ENCODE data around the gene MBNL2.
A peak's percentile ranks its signal among the peaks of the same experiment; 100 is the strongest.

Gene MBNL2

GRCh38 chr13:97212601-97213040 lies 9.5 kb upstream of the MBNL2 start:
- no peak for DNase-seq

- DNase-seq = no peak
These were observed 7.2 kb upstream of the MBNL2 start for GRCh38 chr13:97214921-97215320.

- DNase-seq = no peak
These were observed 6.8 kb upstream of the MBNL2 start for GRCh38 chr13:97215325-97215724.

- no peak for DNase-seq
These were observed 2.9 kb upstream of the MBNL2 start for GRCh38 chr13:97219226-97219625.

GRCh38 chr13:97220151-97220900 lies 1.8 kb upstream of the MBNL2 start:
- DNase-seq = no peak

GRCh38 chr13:97221046-97221445 lies 1.1 kb upstream of the MBNL2 start:
- no peak for DNase-seq

- DNase-seq = no peak
These were observed 667 bp upstream of the MBNL2 start for GRCh38 chr13:97221466-97221865.

- DNase-seq = no peak
These were observed 1.0 kb downstream of the MBNL2 start for GRCh38 chr13:97223037-97223710.

GRCh38 chr13:97223711-97224541 lies 1.8 kb downstream of the MBNL2 start:
- DNase-seq = peak; percentile 80

GRCh38 chr13:97224544-97225300 lies 2.6 kb downstream of the MBNL2 start:
- DNase-seq = peak; percentile 63

GRCh38 chr13:97225533-97225932 lies 3.4 kb downstream of the MBNL2 start:
- DNase-seq = no peak

- DNase-seq = no peak
These were observed 3.9 kb downstream of the MBNL2 start for GRCh38 chr13:97226013-97226412.

GRCh38 chr13:97226788-97227627 lies 4.9 kb downstream of the MBNL2 start:
- no peak for DNase-seq

GRCh38 chr13:97228850-97229521 lies 6.9 kb downstream of the MBNL2 start:
- DNase-seq = no peak

GRCh38 chr13:97229699-97230098 lies 7.6 kb downstream of the MBNL2 start:
- DNase-seq = no peak

GRCh38 chr13:97231118-97231828 lies 9.1 kb downstream of the MBNL2 start:
- DNase-seq = no peak

- DNase-seq = no peak
These were observed 9.7 kb downstream of the MBNL2 start for GRCh38 chr13:97231829-97232196.

- DNase-seq = no peak
These were observed 11.4 kb downstream of the MBNL2 start for GRCh38 chr13:97233499-97233898.

GRCh38 chr13:97234236-97234635 lies 12.1 kb downstream of the MBNL2 start:
- DNase-seq = no peak

GRCh38 chr13:97234742-97235141 lies 12.6 kb downstream of the MBNL2 start:
- DNase-seq = no peak
